GM13977 (cell line): ENCODE data around the gene ATP2B3.

Source experiments
- DNase-seq: peaks from one replicate; pipeline ENCODE4 v3.0.0; 2012; ENCODE audit warnings: low spot score
- CTCF ChIP-seq: IDR thresholded peaks from 2 replicates; pipeline ENCODE4 v1.5.1; 2012; ENCODE audit warnings: mild to moderate bottlenecking, control low read depth; ENCODE audit not compliant: insufficient read depth; ENCODE audit errors: extremely low read depth, missing control alignments
- in situ Hi-C: fragments of 300-500 bp; cut with MboI; formaldehyde crosslinking; loops from one replicate; pipeline ENCODE4 v1.12.0; 2022; ENCODE audit warnings: low sequenced_read_pairs, low pct_unique_long_range_greater_than_20kb, mixed read lengths, inconsistent platforms; ENCODE audit not compliant: unreplicated experiment

ATP2B3 gene

GRCh38 chrX:153608806-153609205 lies 91.4 kb downstream of the ATP2B3 start:
- no peak for TF ChIP-seq CTCF
- no peak for DNase-seq
- in situ Hi-C loops, result no loop called here

GRCh38 chrX:153609917-153610835 lies 92.7 kb downstream of the ATP2B3 start:
- TF ChIP-seq CTCF, result peak; percentile 87
- peak; percentile 72 for DNase-seq
- in situ Hi-C loops, result no loop called here

GRCh38 chrX:153610836-153611213 lies 93.4 kb downstream of the ATP2B3 start:
- in situ Hi-C loops, result no loop called here
- no peak for TF ChIP-seq CTCF
- no peak for DNase-seq

- in situ Hi-C loops, result no loop called here
- no peak for DNase-seq
- TF ChIP-seq CTCF, result no peak
These were observed 94.1 kb downstream of the ATP2B3 start for GRCh38 chrX:153611298-153612095.

GRCh38 chrX:153612413-153612812 lies 95.0 kb downstream of the ATP2B3 start:
- DNase-seq, result no peak
- TF ChIP-seq CTCF, result no peak
- in situ Hi-C loops, result no loop called here

GRCh38 chrX:153614818-153615217 lies 97.4 kb downstream of the ATP2B3 start:
- in situ Hi-C loops, result no loop called here
- no peak for TF ChIP-seq CTCF
- no peak for DNase-seq
